CD4-positive, alpha-beta T cell treated with Interleukin-4 for 1 hour (primary cell): ENCODE results near the gene CCNY.
"Not testable (repeated sequence)": the region's sequence is repeated elsewhere in the genome, so short reads cannot be mapped to it uniquely, and the experiment has no call there.

Experiments
- DNase-seq, 2 donors: peaks; one replicate each; pipeline ENCODE4 v3.0.0-alpha.2; 2020 to 2022

Gene CCNY

DNA sequence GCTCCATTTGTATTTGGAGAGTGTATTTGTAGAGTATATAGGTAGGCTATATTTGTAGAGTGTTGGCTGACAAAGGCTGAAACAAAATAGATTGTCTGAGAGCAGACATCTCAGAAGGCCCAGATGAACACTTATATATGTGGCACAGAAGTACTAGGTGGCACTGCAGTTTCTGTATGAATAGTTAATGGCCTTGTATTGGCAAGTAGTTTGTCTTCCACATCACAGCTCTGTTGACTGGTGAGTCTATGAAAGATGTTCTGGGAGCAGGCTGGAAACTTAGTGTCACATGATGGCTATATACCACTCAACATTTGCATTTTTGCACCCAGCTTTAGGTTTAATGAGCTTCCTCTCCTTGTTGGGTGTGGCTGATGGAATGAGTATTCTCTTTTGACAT is 51.9 kb downstream of the CCNY start:
- DNase-seq = no peak

DNA sequence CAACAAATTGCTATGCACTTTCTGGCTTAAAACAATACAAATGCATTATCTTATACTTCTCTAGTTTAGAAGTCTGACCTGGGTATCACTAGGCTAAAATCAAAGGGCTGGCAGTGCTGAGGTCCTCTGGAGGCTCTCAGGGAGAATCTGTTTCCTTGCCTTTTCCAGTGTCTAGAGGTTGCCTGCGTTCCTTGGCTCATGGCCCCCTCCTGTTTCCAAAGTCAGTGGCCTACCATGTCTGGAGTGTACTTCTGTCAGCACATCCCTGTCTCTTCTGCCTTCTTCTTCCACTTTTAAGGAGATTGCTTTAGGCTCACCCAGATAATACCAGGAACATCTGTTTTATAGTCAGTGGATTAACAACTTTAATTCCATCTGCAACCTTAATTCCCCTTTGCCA is 52.4 kb downstream of the CCNY start:
- no peak for DNase-seq

DNA sequence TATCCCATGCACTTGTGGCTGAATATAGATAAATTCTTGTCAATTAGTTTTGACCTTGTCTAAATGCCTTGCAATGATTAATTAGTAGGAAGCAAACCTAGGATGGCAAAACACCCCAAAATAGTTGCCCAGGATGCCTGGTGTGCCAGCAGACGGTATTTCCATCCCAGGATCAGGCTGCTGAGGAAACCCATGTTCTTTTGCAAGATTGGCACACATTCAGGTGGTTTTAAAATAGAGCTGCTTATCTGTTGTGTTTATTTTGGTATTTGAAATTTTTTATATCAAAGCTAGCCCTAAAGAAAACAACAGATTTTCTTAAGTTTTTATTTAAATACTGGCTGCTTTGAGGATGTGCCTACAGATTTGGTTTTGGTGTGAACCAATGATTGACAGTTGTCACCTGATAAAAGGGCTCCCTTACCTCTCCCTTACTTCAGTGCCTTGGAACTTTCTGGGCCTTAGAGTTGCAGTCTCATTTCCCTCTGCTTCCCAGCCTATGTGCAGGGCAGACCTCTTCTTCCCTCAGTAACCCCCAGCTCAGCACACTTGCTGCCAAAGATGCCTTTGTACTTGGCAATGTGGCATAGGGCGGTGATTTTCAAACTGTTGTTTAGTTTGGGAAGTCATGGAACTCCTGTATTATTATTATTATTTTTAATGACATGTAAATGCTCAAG is 54.0 kb downstream of the CCNY start:
- no peak for DNase-seq

DNA sequence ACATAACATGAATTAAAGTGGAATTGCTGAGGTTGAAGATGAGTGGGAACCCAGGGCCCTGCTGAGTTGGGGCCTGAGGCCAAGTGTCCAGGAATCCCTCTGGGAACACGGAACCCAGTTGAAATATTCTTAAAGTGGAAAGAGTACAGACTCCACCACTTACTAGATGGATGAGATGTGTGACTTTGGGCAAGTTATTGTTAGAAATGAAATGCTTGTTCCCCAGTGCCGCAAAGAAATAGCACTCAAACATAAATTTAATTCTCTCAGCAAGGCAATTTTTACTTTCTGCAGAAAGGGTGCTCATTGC is 54.5 kb downstream of the CCNY start:
- no peak for DNase-seq

DNA sequence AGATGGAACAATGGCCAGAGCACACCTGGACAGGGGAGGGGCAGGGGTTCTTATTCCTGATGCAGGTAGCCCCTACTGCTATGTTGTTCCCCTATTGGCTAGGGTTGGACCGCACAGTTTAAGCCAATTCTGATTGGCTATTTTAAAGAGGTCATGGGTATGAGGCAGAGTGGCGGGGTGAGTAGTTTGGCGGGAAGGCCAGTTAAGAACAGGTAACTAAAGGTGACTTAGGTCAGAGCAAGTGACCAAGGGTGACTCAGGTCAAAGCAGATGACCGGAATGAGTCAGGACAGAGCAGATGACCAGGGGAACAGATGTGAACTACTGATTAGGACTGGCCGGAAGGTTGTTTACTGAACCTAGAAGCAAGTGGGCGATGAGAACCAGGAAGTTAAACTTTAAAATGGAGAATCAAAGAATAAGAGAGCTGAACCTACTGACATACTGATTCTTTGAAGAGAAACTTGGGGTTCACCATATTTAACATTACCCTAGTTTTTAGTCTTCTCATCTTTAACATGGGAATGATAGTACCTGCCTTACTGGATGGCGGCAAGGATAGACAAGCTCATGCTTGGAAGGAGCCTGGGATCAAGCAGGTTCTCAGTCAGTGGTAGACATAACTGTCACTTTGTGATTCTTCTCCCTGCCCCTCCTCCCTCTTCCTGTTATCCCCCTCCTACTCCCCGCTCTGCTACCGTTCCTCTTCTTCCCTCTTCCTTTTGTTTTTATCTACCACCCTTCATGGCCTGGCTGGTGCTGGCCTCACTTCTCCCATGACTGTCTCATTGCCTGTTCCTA is 55.0 kb downstream of the CCNY start:
- DNase-seq = no peak

DNA sequence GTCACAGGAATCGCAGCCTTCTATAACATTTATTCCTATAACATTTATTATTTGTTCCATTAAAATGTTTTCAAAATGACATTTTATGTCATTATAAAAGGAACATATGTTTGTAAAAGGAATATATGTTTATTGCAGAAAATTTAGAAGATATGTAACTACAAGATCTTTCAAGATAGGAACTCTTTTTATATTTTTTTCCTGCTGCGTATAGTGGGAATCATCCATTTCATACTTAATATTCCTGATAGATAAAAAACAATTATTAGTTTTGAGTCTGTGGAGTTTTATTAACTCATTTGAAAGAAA is 55.6 kb downstream of the CCNY start:
- no peak for DNase-seq

DNA sequence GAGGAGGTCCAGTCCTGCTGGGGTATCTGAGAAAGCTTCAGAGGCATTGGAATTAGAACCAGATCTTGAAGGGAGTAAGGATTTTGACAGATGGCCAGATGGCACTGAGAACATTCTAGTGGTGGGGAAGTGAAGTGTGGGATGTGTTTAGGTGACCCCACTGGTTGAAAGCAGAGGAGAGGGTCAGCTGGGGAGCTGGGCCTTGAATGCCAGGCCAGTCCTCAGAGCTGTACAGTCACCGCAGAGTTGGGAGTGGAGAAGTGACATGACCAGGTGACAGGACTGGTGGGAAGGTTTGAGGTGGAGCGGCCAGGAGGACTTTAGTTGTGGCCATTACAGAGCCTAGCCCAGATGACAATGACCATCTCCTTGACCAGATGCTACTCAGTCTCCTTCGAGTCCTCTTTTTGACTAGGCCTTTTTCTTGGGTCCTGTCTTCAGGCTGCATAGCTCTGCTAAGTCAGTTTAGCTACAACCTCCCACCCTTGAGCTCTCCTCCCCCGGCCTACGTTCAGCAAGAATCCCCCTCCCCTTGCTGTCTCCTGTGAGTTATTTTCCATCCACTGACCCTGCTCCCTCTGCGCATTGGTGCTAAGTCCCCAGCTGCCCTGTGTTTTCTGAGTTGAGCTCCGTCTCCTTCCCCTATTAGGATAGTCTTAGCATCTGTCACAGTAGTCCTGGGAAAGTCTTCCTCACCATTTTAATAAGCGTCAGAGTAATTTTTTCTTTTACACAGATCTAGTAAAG is 56.3 kb downstream of the CCNY start:
- no peak for DNase-seq

DNA sequence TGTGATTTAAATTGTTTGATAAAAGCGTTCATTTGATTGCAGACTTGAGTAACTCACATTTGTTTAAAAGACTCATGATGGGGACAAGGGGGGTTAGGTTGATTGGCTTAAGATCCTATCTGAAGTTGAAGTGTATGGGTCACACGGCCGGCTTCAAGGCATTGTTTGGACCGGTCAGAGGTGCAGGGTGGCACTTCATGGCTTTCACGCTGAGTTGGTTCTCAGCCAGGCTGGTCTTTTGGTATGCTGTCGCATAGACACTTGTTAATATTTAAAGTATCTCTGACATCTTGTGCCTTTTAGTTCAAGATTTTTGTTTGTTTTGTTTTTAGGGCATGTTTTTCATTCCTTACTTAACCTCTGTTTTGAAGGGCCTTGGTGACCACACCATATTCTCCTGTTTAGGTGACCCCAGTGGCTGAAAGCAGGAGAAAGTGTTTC is 58.1 kb downstream of the CCNY start:
- no peak for DNase-seq

DNA sequence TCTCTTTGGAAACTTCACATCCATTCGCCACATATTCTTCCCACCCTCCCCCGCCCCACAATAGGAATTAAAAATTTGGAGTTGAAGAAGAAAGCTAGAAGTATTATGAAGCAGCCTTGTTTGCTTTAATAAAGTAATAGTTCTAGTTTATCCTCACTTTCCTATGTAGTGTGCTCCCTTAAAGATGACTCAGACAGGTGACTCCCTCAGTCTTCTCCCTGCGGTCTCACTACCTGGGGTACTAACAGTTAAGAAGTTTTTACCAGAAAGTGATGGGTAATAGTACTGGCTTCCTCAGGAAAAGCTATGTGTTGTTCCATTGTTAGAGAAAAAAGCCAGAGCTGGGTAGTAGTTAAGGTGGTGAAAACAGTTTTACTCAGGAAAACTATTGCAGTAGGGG is 58.6 kb downstream of the CCNY start:
- DNase-seq = no peak

DNA sequence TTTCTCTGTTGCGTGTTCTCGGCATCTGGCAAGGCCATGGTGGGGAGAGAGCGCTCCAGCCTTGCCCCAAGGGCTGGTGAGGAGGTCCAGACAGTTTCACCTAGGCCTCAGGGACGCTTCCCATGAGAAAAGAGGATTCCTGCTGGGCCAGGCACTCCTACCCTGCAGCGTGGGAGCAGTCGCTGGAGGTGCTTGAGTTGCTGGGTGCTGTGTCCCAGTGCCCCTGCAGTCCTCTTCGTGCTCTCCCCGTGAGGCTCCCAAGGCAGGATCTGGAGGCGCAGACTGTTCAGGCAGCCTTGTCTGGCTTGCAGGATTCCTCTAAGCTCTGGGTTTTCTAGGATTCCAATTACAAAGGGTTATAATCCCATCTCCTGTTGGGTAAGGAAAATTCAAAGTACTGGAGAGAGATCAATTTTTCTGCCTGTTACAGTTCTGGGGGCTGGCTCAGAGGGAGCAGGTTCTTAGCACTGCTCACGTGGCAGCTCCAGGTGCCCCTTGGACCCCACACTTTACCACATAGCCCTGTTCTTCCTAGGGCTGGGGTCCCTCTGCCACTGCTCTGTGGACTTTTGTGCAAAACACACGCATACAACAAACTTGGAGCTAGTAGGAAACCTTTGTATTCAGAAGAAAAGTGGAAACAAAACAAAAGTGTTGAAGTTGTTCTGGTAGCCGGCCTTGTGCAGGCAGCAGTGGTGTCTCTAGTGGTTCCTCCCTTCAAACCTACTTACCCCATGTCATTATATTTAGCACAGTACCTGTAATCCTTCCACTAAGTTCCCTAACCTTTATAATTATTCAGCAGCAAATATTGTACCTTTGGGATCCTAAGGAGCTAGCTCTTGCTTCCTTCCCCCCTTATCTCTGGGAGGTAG is 60.5 kb downstream of the CCNY start:
- no peak for DNase-seq

DNA sequence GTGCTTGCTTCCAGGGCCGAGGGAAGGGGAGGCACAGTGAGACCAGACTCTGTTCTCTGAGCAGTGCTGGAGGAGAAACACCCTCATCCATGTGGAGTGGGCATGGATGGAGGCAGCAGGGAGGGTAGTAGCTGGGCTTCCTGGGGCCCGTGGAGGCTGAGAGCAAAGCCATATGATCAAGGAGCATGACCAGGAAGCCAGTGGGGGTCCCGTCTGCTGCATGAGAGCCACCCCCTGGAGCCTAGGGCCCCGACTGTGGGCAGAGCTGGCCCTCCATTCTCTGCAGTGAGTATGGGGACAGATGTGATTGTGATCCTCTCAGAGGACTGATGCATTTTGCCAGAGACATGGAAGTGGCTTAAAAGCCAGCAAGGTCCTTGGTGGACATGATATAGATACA is 61.6 kb downstream of the CCNY start:
- no peak for DNase-seq

DNA sequence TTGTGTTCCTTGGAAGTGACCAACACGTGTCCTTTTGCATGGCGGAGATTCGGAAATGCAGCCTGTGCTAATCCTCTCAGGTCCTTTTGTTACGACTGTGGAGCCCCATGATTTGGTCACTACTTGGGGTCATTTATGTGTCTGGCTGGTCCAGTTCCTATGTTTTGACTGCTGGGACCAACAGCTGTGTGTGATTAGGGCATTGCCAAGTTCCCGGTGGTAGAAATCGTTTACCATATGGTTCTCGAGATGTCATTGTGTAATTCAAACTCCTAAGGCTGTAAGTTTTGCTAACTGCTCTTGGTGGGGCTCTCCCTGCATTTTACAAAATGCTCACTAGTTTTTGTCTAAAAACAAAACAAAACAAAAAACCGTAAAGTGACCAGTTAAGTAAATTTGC is 62.0 kb downstream of the CCNY start:
- no peak for DNase-seq

DNA sequence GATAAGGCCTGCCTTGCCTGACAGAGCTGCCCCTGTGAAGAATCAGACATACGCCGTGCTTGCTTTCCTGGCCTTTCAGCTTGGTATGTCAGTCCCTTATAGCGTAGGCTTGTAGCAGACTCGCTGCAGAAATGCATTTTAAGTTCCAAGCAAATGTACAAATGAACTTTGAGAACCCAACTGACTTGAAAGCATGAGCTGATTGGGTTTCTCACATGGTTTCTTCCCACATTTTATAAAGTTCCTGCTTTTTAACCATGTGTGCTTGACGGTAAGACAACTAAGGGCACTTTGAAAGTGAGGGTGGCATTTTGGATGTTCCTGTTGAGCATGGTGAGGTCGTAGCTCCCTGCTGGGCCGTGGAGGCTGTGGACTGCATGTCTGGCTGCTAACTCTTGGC is 62.6 kb downstream of the CCNY start:
- no peak for DNase-seq

DNA sequence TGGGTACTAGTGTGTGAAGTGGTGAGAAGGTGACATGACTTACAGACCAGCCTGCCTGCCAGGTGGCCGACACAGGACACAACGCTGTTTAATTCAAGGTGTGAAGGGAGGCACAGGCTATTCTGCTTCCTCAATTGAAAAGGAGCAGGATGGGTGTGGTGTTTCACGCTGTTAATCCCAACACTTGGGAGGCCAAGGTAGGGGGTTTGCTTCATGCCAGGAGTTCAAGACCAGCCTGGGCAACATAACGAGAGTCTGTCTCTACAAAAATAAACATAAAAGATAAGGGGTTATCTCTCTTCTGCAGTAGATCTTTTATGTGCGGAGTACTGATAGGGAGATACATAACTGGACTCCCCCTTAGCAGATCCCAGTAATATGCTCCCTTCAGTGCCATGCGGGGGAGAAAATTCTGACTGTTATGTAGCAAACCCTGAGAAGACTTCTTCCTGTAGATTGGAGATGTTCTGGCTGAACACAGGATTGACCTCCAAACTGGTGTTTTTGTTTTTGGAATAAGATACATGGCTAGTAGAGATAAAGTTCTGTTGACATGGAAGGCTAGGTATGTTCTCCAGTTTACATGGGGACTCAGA is 63.2 kb downstream of the CCNY start:
- DNase-seq = no peak

DNA sequence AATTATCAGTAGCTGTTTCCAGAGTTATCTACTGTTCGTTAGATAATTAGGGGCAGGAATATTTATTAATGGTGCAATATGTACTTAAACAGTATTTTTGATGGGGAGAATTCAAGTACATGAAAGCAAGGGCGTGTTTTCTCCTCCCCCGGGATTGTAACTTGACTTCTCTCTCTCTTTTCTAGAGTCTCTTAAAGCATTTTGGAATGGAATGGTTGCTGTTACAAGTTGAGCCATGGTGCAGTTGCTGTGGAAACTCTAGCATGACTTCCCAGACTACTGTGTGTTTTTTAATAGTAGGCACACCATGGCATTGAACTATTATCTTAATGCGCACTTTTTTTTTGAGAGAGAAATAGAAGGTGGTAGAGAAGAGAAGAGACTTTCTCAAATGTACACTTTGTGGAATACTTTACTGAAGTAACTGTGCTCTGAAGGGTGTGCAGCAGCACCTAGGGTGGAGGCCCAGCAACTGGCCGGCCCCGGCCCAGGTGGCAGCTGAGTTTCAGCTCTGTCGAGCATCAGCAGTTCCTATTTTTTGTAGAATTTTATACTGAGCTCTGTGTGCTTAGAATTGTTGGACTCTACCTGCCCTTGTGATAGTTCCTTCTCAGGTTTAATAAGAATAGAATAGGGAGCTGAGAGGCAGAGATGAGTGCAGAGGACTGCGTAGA is 64.4 kb downstream of the CCNY start:
- no peak for DNase-seq

DNA sequence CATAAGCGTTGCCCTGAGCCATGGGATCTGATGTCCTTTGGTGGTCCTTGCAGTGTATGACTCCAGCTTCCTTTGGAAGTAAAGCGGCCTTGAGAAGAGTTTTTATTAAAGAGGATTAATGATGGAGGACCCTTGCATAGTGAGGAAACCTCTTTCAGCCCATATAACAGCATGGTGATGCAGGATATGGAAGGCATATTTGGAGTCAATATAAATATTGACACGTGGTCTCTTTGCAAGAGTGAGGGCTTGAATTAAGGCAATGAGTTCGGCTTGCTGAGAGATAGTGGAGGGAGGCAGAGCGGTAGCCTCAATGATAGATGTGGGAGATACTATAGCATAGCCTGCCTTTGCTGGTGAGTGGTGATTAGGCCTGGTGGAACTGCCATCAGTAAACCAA is 67.2 kb downstream of the CCNY start:
- DNase-seq = not testable (repeated sequence)

DNA sequence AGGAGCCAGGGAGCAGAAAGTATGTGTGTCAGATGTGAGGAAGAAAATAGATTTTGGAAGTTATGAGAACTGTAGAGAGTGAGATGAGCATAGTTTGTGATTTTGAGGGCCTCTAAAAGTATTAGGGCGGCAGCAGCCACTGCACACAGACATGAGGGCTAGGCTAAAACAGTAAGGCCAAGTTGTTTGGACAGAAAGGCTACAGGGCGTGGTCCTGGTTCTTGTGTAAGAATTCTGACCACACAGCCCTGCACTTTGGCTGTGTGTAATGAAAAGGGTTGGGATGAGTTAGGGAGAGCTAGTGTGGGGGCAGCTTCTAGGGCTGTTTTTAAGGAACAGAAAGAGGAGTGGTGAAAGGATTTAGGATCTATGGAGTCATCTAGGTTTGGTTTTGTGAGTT is 67.8 kb downstream of the CCNY start:
- not testable (repeated sequence) for DNase-seq

DNA sequence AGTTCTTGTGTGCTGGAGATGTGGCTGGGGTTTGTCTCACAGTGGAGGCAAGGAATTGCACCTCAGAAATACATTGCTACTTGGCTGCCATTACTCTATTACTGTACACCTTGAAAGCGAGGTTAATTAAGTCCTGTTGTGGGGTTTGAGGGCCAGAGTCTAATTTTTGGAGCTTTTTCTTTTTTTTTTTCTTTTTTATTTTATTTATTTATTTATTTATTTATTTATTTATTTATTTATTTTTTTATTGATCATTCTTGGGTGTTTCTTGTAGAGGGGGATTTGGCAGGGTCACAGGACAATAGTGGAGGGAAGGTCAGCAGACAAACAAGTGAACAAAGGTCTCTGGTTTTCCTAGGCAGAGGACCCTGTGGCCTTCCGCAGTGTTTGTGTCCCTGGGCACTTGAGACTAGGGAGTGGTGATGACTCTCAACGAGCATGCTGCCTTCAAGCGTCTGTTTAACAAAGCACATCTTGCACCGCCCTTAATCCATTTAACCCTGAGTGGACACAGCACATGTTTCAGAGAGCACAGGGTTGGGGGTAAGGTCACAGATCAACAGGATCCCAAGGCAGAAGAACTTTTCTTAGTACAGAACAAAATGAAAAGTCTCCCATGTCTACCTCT is 69.8 kb downstream of the CCNY start:
- DNase-seq = not testable (repeated sequence)

DNA sequence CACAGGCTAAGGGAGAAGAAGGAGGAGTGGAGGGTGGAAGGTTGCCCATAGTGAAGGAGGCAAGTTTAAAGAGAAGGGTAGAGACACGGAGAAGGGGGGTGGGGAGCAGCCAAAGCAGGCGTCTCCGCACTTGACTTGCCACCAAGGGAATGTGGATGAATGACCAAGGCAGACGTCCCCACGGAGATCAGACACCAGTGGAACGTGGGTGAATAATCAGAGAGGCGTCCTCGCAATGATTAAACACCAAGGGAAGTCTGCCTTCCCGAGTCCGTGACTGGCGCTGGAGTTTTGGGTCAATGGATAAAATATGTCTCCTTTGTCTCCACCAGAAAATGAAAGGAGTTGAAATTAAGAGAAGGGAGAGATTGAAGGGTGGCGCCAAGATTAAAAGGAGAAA is 71.4 kb downstream of the CCNY start:
- not testable (repeated sequence) for DNase-seq

DNA sequence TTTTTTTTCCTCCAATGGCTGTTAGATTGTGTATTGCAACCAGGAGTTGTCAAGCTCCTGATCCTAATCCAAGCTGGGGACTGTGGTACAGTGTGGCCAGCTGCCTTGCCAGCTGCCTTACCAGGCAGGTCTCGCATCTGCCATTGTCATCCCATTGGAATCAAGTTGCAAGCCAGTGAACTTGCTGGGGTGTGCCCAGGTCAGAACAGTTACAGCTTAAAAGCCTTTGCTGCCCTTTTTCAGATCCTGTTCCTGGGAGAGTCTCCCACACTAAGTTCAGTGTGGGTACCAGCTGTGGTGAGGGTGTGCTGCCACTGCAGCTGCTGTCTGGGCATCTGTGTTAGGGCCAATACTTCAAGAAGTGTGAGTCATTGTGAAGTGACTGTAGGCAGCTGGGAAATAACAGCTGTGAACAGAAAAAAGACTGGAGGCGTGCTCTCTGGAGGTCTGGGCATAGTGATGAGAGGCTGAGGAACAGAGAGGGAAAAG is 72.8 kb downstream of the CCNY start:
- DNase-seq = no peak

DNA sequence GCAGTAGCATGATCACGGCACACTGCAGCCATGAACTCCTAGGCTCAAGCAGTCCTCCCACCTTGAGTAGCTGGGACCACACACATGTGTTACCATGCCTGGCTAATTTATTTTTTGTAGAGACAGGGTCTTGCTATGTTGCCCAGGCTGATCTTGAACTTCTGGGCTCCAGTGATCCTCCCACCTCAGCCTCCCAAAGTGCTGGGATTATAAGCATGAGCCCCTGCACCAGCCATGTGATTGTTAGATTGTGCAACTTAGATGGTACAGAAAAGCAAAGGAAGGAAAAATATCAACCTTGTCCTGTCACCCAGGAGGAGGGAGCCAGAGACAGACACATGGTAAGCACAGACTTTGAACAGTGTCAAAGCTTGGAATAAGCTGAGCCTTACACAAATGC is 73.5 kb downstream of the CCNY start:
- no peak for DNase-seq
